ENCODE data around the gene SIRT6. TPM values are rescaled to one million over a fixed set of nuclear protein-coding genes. Genes with fewer than 3 reads are reported as not detected.

SIRT6 gene
- total and polyA plus RNA-seq, 2 of the 4 experiments (the other 2 are of a cell fraction) = 3.9 to 25.3 TPM

DNA sequence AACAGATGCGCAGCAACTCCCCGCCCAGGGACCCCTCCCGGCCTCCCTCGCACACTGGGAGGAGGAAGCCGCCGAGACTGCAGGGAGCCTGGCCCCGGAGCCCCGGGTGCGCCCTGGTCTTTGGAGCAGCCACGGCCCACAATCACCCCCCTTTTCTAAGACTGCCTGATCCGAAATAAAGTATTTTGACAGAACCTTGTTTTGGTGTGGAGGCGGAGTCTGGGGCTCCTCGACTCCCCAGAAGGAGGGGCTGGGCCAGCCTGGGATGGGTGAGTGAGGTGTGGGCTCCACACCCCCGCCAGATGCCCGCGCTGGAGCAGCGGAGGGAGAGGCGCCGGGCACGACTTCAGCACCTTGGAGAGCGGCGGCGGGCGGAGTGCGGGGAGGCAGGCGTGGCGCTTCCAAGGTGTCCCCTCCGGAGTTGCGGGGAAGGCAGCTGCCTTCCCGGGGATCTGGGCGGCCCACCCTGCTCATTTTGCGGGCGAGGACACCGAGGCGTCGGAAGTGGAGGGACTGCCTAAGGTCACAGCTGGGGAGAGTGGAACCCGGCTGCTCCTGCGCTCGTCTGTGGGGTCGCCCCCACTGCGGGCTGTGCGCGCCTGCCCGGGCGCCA, 9.4 kb downstream of the SIRT6 start:
- H4K20me1 ChIP-seq (ENCODE audit: insufficient read depth, low read length) = peaks cover 12% of the 10 kb centered on the region
- TF ChIP-seq, protein P1, sequence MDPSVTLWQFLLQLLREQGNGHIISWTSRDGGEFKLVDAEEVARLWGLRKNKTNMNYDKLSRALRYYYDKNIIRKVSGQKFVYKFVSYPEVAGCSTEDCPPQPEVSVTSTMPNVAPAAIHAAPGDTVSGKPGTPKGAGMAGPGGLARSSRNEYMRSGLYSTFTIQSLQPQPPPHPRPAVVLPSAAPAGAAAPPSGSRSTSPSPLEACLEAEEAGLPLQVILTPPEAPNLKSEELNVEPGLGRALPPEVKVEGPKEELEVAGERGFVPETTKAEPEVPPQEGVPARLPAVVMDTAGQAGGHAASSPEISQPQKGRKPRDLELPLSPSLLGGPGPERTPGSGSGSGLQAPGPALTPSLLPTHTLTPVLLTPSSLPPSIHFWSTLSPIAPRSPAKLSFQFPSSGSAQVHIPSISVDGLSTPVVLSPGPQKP (IDR thresholded peaks at IDR 0.05; ENCODE audit: borderline replicate concordance, low read depth, low read length) = no peak
- TF ChIP-seq MAZ (IDR thresholded peaks at IDR 0.05; ENCODE audit: borderline replicate concordance, low read depth, low read length) (peak; percentile 49; the same call in 1 of the 2 replicates), MXI1 (IDR thresholded peaks at IDR 0.05; ENCODE audit: borderline replicate concordance, low read depth, low read length) (peak; percentile 92; the same call in 1 of the 2 replicates)
- H3K9me3 ChIP-seq (ENCODE audit: control insufficient read depth, insufficient read depth, low read length) = no peaks in the 10 kb centered on the region
- ChIA-PET CTCF (no interaction called here), POLR2A (ENCODE audit: unreplicated experiment) (no interaction called here)
- no peak overlapping the region for H3K4me3 ChIP-seq (ENCODE audit: insufficient read depth, low read depth, low read length)
- no peak overlapping the region for H4K8ac ChIP-seq (ENCODE audit: low read depth in 2 of 2, low read length in 2 of 2)
- no TSS peak for BruUV-seq (replicated peaks)
- no peak overlapping the region for H2BK15ac ChIP-seq (ENCODE audit: low read depth, low read length)
- H3K23ac ChIP-seq (ENCODE audit: low read depth, low read length) = no peak overlapping the region
- peaks cover 5% of the 10 kb centered on the region; the same call in 1 of the 2 replicates for H3K27me3 ChIP-seq (ENCODE audit: control insufficient read depth, insufficient read depth, low read length)
- WGBS, 2 experiments (ENCODE audit: extremely low coverage in 2 of 2, insufficient read length in 1 of 2) = 3% methylated on average over 8 of the region's 45 CpGs; no CpG with 5 or more reads in 1 of the 2 experiments
- no peak overlapping the region for H2BK5ac ChIP-seq (ENCODE audit: low read depth, low read length, poor library complexity, severe bottlenecking)
- no peak overlapping the region for H4K5ac ChIP-seq (ENCODE audit: low read depth, low read length)
- peak; percentile 97 for ATAC-seq (ENCODE audit: low read depth)
- no peak overlapping the region for H2AK5ac ChIP-seq (ENCODE audit: low read depth, low read length)
- H3K4me1 ChIP-seq (ENCODE audit: control insufficient read depth, insufficient read depth, low read length) = no peaks in the 10 kb centered on the region
- no peaks in the 10 kb centered on the region for H3K9me1 ChIP-seq (ENCODE audit: insufficient read depth, low read length)
- H3K4ac ChIP-seq (ENCODE audit: low read depth, low read length) = no peak overlapping the region
- no peak overlapping the region for H3K14ac ChIP-seq (replicated peaks; ENCODE audit: low read depth, low read length)
- H3K27ac ChIP-seq (ENCODE audit: insufficient read depth, low read length) = no peak overlapping the region
- no peaks in the 10 kb centered on the region for H3K79me1 ChIP-seq (ENCODE audit: low read depth in 1 of 2, low read length in 2 of 2)
- H4K91ac ChIP-seq (ENCODE audit: insufficient read depth, low read depth, low read length) = no peak overlapping the region
- H3K18ac ChIP-seq (ENCODE audit: low read depth, low read length) = no peak overlapping the region
- dilution Hi-C loops (cut with HindIII; ENCODE audit: low sequenced_read_pairs, unreplicated experiment) (no loop called here), in situ Hi-C loops (cut with MboI; ENCODE audit: low sequenced_read_pairs) (no loop called here), intact Hi-C loops (cut with micrococcal nuclease) (no loop called here)
- H3K56ac ChIP-seq (ENCODE audit: extremely low read depth, insufficient read depth, low read length) = no peak overlapping the region
- no peak overlapping the region for H2BK20ac ChIP-seq (ENCODE audit: low read depth, low read length)
- peak overlapping the region; percentile 11 for H2AFZ ChIP-seq (replicated peaks; ENCODE audit: low read length, poor library complexity)
- H3K9ac ChIP-seq (ENCODE audit: low read depth, low read length) = no peak overlapping the region
- peak; percentile 14 for DNase-seq
- no peak overlapping the region for H2BK120ac ChIP-seq (ENCODE audit: low read depth, low read length)
- H3K4me2 ChIP-seq (ENCODE audit: low read depth, low read length) = no peak overlapping the region; the same call in 1 of the 2 replicates
- peak overlapping the region; percentile 82 for H2AK9ac ChIP-seq (replicated peaks; ENCODE audit: low read depth, low read length, poor library complexity)
- H3K36me3 ChIP-seq (ENCODE audit: control insufficient read depth, insufficient read depth, low read length) = peaks cover 13% of the 10 kb centered on the region; the same call in 1 of the 2 replicates
